Measurements from ENCODE around the gene CDKN2B.
A peak's percentile ranks its signal among the peaks of the same experiment; 100 is the strongest.

CDKN2B gene

GRCh38 chr9:21996858-21997257 lies 12.2 kb downstream of the CDKN2B start:
- Histone ChIP-seq H3K27ac (no peak overlapping the region), H3K36me3 (peaks cover 9% of the 10 kb centered on the region), H3K27me3 (ENCODE audit: insufficient read depth, low read depth, severe bottlenecking) (peaks cover 3% of the 10 kb centered on the region), H3K4me3 (ENCODE audit: low read depth, low read length) (no peak overlapping the region), H3K9me3 (ENCODE audit: severe bottlenecking) (no peaks in the 10 kb centered on the region)
- DNase-seq: no peak
- TF ChIP-seq CTCF (IDR thresholded peaks at IDR 0.05; ENCODE audit: low read depth, low read length): no peak

- H3K27me3 ChIP-seq (ENCODE audit: insufficient read depth, low read depth, severe bottlenecking): peaks cover 3% of the 10 kb centered on the region
- no peaks in the 10 kb centered on the region for H3K9me3 ChIP-seq (ENCODE audit: severe bottlenecking)
- no peak overlapping the region; the same call in 1 of the 2 replicates for H3K4me3 ChIP-seq (ENCODE audit: low read depth, low read length)
- H3K27ac ChIP-seq: no peak overlapping the region; the same call in 1 of the 2 replicates
- no peak for DNase-seq
- TF ChIP-seq CTCF (IDR thresholded peaks at IDR 0.05; ENCODE audit: low read depth, low read length): no peak
- peaks cover 9% of the 10 kb centered on the region for H3K36me3 ChIP-seq
Observed at GRCh38 chr9:21996438-21996837, 12.7 kb downstream of the CDKN2B start.

GRCh38 chr9:21995666-21996398 lies 13.3 kb downstream of the CDKN2B start:
- DNase-seq: peak; percentile 51
- peak; percentile 27; the same call in 1 of the 2 replicates for TF ChIP-seq CTCF (IDR thresholded peaks at IDR 0.05; ENCODE audit: low read depth, low read length)
- H3K27me3 ChIP-seq (ENCODE audit: insufficient read depth, low read depth, severe bottlenecking): peaks cover 3% of the 10 kb centered on the region
- no peaks in the 10 kb centered on the region for H3K9me3 ChIP-seq (ENCODE audit: severe bottlenecking)
- peak overlapping the region; percentile 90 for H3K4me3 ChIP-seq (ENCODE audit: low read depth, low read length)
- H3K36me3 ChIP-seq: peaks cover 9% of the 10 kb centered on the region
- H3K27ac ChIP-seq: peak overlapping the region; percentile 84

- DNase-seq: peak; percentile 74
- peak overlapping the region; percentile 90 for H3K4me3 ChIP-seq (ENCODE audit: low read depth, low read length)
- H3K27ac ChIP-seq: peak overlapping the region; percentile 84
- H3K36me3 ChIP-seq: peaks cover 9% of the 10 kb centered on the region
- no peak for TF ChIP-seq CTCF (IDR thresholded peaks at IDR 0.05; ENCODE audit: low read depth, low read length)
- no peaks in the 10 kb centered on the region for H3K9me3 ChIP-seq (ENCODE audit: severe bottlenecking)
- H3K27me3 ChIP-seq (ENCODE audit: insufficient read depth, low read depth, severe bottlenecking): peaks cover 3% of the 10 kb centered on the region
Observed at GRCh38 chr9:21995006-21995665, 14.0 kb downstream of the CDKN2B start.

- peak within 1 kb of the TSS; percentile 90 for H3K4me3 ChIP-seq (ENCODE audit: low read depth, low read length)
- H3K9me3 ChIP-seq (ENCODE audit: severe bottlenecking): no peaks in the 10 kb centered on the region
- peak; percentile 85 for DNase-seq
- H3K27me3 ChIP-seq (ENCODE audit: insufficient read depth, low read depth, severe bottlenecking): peaks cover 3% of the 10 kb centered on the region
- peak within 1 kb of the TSS; percentile 87 for H3K27ac ChIP-seq
- peaks cover 9% of the 10 kb centered on the region for H3K36me3 ChIP-seq
- TF ChIP-seq CTCF (IDR thresholded peaks at IDR 0.05; ENCODE audit: low read depth, low read length): peak; percentile 37; the same call in 1 of the 2 replicates
Observed at GRCh38 chr9:21994556-21995005, 14.5 kb downstream of the CDKN2B start, which contains the start of gene CDKN2B-AS1. Gene CDKN2B-AS1, plus strand, starts transcription at chr9:21994791.
